Fibroblast of the aortic adventitia (primary cell): ENCODE measurements around the gene SLC16A1. TPM values are rescaled to one million over a fixed set of nuclear protein-coding genes. Genes with fewer than 3 reads are reported as not detected.
"Not testable (repeated sequence)": the region's sequence is repeated elsewhere in the genome, so short reads cannot be mapped to it uniquely, and the experiment has no call there.

Experiments used
- DNase-seq: peaks from one replicate; pipeline ENCODE4 v3.0.0-alpha.2; 2010; ENCODE audit warnings: low read depth
- H3K4me3 ChIP-seq: 2 replicates; pipeline ENCODE4 v1.5.1; 2011; ENCODE audit warnings: low read depth, mild to moderate bottlenecking, control low read depth, low read length, moderate library complexity
- total RNA-seq: library from RNA; depleted of rRNA; stranded (reverse); fragments of >200 nt; gene quantifications from 2 replicates; pipeline ENCODE4 v1.2.3, GENCODE V29; 2012; ENCODE audit warnings: low replicate concordance
- TF ChIP-seq, protein P1 (sequence below): IDR thresholded peaks from 2 replicates; pipeline ENCODE4 v1.5.1; 2011; ENCODE audit warnings: mild to moderate bottlenecking, low read length, control low read depth, inconsistent platforms; ENCODE audit not compliant: insufficient read depth

Gene SLC16A1
- total RNA-seq, 1 donor: 71.9 TPM

DNA sequence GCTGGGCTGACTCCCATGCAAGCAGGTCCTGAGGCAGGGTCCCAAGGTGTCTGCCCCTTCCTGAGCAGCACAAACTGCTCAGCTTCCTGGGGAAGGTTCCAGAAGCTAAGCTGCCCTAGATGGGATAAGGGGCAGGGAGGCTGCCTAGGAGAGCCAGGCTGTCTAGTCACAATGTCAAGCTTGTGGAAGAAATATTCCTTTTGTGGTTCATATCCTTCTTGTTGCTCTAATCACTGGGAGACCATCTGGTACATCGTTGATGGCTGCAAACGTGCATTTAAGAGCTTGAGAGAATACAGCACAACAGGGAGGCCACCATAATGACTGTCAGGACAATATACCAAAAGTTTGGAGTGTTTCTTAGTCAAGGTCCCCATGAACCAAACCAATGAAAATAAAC is 67.4 kb downstream of the SLC16A1 start:
- H3K4me3 ChIP-seq: no peak overlapping the region
- no peak for DNase-seq
- TF ChIP-seq, protein P1, sequence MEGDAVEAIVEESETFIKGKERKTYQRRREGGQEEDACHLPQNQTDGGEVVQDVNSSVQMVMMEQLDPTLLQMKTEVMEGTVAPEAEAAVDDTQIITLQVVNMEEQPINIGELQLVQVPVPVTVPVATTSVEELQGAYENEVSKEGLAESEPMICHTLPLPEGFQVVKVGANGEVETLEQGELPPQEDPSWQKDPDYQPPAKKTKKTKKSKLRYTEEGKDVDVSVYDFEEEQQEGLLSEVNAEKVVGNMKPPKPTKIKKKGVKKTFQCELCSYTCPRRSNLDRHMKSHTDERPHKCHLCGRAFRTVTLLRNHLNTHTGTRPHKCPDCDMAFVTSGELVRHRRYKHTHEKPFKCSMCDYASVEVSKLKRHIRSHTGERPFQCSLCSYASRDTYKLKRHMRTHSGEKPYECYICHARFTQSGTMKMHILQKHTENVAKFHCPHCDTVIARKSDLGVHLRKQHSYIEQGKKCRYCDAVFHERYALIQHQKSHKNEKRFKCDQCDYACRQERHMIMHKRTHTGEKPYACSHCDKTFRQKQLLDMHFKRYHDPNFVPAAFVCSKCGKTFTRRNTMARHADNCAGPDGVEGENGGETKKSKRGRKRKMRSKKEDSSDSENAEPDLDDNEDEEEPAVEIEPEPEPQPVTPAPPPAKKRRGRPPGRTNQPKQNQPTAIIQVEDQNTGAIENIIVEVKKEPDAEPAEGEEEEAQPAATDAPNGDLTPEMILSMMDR: no peak

DNA sequence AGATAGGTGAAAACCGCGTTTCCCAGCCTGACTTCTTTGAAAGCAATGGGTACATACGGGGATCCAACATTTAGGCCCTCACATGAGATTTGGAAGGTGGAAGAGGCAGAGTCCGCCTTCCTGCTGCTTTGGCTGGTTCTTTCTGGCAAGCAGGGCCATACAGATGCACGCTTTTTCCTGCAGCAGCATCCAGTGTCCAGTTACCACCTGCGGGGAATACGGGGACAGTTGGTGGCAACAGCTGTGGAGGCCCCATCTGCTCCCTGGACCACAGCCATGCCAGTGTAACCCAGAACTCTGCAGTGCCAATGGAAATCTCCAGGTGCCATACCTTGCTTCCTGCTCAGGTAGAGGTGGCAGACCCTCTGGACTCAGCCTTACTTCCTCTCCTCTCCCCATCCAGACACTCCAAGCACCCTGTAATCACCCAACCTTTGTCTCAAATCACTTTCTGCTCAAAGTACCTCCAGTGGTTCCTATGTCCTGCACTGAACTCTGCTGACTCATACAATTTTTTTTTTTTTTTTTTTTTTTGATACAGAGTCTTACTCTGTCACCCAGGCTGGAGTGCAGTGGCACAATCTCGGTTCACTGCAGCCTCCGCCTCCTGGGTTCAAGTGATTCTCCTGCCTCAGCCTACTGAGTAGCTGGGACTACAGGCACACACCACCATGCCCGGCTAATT is 68.3 kb downstream of the SLC16A1 start:
- no peak overlapping the region for H3K4me3 ChIP-seq
- TF ChIP-seq, protein P1: no peak
- DNase-seq: peak; percentile 29

DNA sequence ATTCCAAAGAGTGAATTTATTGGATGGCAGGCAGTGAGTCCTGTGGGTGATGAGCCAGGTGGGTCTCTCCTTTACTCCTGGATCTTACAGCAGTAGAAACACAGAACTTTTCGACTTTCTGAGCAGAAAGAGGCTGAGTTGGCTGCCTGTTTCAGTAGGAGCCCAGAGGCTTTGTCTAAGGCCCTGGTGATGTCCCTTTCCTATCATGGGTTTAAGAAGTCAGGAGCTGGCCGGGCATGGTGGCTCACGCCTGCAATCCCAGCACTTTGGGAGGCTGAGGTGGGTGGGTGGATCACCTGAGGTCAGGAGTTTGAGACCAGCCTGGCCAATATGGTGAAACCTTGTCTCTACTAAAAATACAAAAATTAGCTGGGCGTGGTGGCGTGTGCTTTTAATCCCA is 71.0 kb downstream of the SLC16A1 start:
- H3K4me3 ChIP-seq, DNase-seq: not testable (repeated sequence)

DNA sequence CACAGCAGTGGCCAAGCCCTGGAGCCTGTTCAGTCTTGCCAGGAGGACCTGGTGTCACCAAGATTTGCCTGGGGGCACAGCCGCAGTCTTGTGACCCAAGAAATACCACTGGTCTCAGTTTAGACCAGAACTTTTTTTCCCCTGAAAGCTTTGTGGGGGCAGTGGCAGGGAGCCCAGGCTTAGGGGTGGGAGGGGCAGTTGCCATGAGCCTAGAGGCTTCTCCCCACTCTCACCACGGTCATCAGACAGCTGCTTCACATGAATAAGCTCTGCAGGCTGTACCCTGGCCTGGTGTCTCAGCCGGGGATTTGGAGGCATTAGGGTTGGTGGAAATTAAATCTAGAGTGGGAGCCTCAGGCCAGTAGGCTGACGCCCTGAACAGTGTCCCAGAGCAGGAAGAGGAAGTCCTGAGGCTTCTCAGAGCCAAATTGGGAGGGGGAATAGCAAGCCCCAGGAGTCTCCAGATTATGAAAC is 73.7 kb downstream of the SLC16A1 start:
- DNase-seq: no peak
- TF ChIP-seq, protein P1: no peak
- H3K4me3 ChIP-seq: no peak overlapping the region

DNA sequence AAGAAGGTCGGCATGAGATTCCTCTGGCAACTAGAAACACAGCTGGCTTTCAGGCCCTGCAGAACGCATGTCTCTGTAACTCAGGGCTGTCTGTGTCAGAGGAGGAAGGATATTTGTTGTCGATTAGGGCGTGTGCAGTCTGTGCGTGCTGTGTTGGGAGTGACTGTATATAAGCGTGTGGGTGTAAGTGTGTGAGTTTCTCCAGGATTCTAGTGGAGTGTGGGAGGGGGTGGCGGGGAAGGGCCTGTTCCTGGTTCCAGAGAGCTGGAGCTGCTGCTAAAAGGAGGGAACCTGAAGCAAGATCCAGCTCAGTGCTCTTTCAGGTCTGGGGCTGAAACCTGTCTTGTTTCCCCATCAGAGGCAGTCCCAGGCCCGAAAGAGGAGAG is 74.3 kb downstream of the SLC16A1 start:
- H3K4me3 ChIP-seq: no peak overlapping the region
- DNase-seq: peak; percentile 29
- TF ChIP-seq, protein P1: no peak

DNA sequence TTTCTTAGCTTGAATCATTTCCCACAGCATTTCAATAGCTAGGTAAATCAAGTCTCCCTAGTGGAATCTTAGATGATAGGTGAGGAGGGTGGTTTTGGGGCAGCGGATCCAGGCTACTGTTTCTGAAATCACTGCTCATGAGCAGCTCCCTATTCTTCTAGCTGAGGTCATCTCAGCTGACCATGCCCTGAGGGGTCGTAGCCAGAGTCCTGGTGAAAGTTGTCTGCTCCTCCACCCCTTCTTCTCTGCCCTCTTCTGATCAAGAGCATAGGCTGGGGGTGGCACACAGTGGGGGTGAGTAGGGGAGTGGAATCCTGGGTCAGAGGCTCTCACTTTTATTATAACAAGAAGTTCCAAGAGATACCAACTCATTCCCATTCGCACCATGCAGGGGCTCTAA is 76.2 kb downstream of the SLC16A1 start:
- TF ChIP-seq, protein P1: no peak
- no peak overlapping the region for H3K4me3 ChIP-seq
- DNase-seq: no peak

- H3K4me3 ChIP-seq: no peak overlapping the region
- DNase-seq: no peak
- TF ChIP-seq, protein P1: peak; percentile 6
Measured at GRCh38 chr1:112878321-112878720, 77.7 kb downstream of the SLC16A1 start.
